ENCODE results near the gene SND1. TPM values are rescaled to one million over a fixed set of nuclear protein-coding genes. Genes with fewer than 3 reads are reported as not detected.

The SND1 gene
- total and polyA plus RNA-seq, 2 donors (not counting 1 experiment from before 2014, with no cell fraction given) = 137 to 174 TPM

DNA sequence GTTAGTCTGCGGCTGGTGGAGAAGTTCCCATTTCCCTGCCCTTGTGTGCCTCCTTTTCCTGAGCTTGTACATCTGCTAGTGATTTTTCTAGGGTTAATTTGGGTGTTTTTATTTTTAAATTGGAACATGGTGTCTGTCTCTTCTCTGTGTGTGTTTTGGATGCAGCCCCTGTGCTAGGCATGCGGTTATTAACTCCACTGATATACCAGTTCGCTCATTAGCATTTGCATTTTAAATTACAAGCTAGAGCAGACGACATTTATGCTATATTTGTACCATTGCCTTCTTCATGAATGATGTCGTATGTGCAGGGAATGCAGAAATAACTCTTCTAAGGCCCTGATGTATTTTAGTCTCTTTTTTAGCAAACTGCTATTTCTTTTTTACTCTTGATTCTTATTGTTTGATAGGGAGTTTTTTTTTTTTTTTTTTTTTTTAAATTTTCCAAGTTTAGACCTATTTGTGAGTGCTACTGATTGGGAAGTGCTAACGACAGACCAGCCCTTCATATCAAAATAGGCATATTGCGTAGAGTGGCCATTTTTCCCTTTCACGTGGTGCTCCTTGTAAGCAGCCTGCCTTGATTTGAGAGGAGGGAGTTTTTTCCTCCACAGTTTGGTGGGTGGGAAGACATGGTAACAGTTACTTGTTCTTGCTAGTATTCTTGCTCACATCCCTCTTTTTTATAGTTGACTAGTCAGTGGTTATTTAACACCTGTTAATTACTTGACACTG is 289.6 kb downstream of the SND1 start:
- Histone ChIP-seq H3K9ac (ENCODE audit: insufficient read depth, low read length) (no peak overlapping the region), H3K4me1 (ENCODE audit: control insufficient read depth, extremely low read depth, insufficient read depth, low read length) (peaks cover 11% of the 10 kb centered on the region), H3K9me3 (ENCODE audit: control insufficient read depth, insufficient read depth, low read depth, low read length) (no peaks in the 10 kb centered on the region), H2AFZ (ENCODE audit: low read length) (no peak overlapping the region), H4K20me1 (ENCODE audit: control insufficient read depth, extremely low read depth, insufficient read depth, low read length) (no peaks in the 10 kb centered on the region), H3K36me3 (ENCODE audit: control insufficient read depth, insufficient read depth, low read length) (no peaks in the 10 kb centered on the region), H3K27me3 (ENCODE audit: control insufficient read depth, insufficient read depth, low read length) (no peaks in the 10 kb centered on the region), H3K4me2 (ENCODE audit: extremely low read depth, insufficient read depth, low read length) (no peak overlapping the region), H3K4me3 (replicated peaks in 1 of 4; ENCODE audit: control extremely low read depth in 1 of 4, insufficient read depth in 1 of 4, low read depth in 3 of 4, low read length in 4 of 4) (no peak overlapping the region), H3K27ac (ENCODE audit: insufficient read depth, low read length) (no peak overlapping the region), H3K79me2 (ENCODE audit: control insufficient read depth, insufficient read depth, low read length) (no peaks in the 10 kb centered on the region)
- TF ChIP-seq, protein P1, sequence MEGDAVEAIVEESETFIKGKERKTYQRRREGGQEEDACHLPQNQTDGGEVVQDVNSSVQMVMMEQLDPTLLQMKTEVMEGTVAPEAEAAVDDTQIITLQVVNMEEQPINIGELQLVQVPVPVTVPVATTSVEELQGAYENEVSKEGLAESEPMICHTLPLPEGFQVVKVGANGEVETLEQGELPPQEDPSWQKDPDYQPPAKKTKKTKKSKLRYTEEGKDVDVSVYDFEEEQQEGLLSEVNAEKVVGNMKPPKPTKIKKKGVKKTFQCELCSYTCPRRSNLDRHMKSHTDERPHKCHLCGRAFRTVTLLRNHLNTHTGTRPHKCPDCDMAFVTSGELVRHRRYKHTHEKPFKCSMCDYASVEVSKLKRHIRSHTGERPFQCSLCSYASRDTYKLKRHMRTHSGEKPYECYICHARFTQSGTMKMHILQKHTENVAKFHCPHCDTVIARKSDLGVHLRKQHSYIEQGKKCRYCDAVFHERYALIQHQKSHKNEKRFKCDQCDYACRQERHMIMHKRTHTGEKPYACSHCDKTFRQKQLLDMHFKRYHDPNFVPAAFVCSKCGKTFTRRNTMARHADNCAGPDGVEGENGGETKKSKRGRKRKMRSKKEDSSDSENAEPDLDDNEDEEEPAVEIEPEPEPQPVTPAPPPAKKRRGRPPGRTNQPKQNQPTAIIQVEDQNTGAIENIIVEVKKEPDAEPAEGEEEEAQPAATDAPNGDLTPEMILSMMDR (conservative IDR thresholded peaks at IDR 0.05 in 1 of 2, IDR thresholded peaks at IDR 0.05 in 1 of 2; ENCODE audit: low read depth in 1 of 2, low read length in 2 of 2) = no peak
- no peak for TF ChIP-seq EZH2 (IDR thresholded peaks at IDR 0.05; ENCODE audit: low read length, missing control alignments)
- no peak for DNase-seq (ENCODE audit: low read depth in 2 of 2)

DNA sequence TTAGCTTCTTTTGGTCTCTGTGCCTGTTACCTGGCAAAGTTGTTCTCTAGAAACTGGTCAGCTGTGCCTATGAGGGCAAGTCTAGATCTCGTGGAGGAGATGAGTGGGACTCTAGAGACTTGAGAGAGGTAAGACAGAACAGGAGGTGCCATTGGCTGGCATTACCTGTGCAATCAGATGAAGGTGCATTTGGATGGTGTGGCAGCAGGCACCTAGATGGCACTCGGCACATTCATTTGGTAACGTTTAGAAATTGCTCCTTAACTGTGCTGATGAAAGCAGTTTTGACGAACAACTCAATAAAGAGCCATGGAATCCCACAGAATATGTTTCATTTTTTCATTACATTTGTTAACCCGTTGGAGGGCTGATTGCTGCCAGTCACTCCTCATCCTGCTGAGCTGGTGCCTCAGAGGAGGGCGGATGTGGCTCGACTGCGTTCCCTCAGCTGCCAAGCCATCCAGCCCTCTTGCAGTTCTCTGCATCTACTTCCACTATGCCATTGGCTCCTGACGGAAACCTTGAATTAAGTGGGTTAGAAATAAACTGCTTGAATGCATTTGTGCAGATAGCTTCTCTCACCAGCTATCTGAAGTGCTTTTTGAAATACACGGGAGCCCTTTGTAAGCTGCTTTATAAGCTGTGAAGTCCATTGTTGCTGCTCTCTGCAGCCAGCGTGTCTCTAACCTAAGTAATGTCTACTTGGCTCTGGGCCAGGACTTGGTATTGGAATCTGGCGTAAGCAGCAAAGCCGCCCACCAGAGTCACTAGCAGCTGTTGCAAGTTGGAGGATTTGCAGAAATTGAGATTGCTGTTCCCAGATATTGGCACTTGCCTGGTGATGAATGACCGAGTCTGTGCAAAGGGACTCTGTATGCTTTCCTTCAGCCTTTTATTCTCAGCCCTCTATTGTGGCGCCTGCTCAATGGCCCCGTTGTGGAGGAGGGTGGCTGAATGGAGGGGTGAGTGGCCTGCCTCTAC is 291.8 kb downstream of the SND1 start:
- H3K27me3 ChIP-seq (ENCODE audit: control insufficient read depth, insufficient read depth, low read length) = no peaks in the 10 kb centered on the region
- peaks cover 6% of the 10 kb centered on the region for H3K4me1 ChIP-seq (ENCODE audit: control insufficient read depth, extremely low read depth, insufficient read depth, low read length)
- H3K79me2 ChIP-seq (ENCODE audit: control insufficient read depth, insufficient read depth, low read length) = no peaks in the 10 kb centered on the region
- no peak overlapping the region for H2AFZ ChIP-seq (ENCODE audit: low read length)
- H3K4me2 ChIP-seq (ENCODE audit: extremely low read depth, insufficient read depth, low read length) = no peak overlapping the region
- DNase-seq (ENCODE audit: low read depth in 2 of 2) = peak; percentile 64 to 79
- H3K4me3 ChIP-seq (replicated peaks in 1 of 4; ENCODE audit: control extremely low read depth in 1 of 4, insufficient read depth in 1 of 4, low read depth in 3 of 4, low read length in 4 of 4) = no peak overlapping the region
- TF ChIP-seq, protein P1 (conservative IDR thresholded peaks at IDR 0.05 in 1 of 2, IDR thresholded peaks at IDR 0.05 in 1 of 2; ENCODE audit: low read depth in 1 of 2, low read length in 2 of 2) = no peak
- TF ChIP-seq EZH2 (IDR thresholded peaks at IDR 0.05; ENCODE audit: low read length, missing control alignments) = no peak
- H3K9ac ChIP-seq (ENCODE audit: insufficient read depth, low read length) = no peak overlapping the region
- no peaks in the 10 kb centered on the region for H3K9me3 ChIP-seq (ENCODE audit: control insufficient read depth, insufficient read depth, low read depth, low read length)
- no peak overlapping the region for H3K27ac ChIP-seq (ENCODE audit: insufficient read depth, low read length)
- H4K20me1 ChIP-seq (ENCODE audit: control insufficient read depth, extremely low read depth, insufficient read depth, low read length) = no peaks in the 10 kb centered on the region
- H3K36me3 ChIP-seq (ENCODE audit: control insufficient read depth, insufficient read depth, low read length) = no peaks in the 10 kb centered on the region

DNA sequence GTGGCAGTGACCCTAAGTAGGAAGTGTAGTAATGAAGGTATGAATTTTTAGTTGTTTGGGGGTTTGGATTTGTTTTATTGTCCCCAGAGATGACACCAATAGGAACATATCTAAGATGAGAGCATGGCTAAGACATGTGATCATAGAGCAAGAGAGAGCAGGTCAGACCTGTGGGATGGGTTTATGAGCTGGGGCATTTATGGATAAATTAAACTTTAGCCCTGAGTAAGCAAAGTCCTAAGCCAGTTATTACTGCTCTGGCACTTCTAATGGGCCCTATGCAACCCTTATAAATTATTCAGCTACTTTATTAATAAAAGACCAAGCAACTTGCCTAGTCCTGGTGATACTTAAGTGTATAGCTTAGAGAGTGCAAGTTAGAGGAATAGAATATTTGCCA is 294.1 kb downstream of the SND1 start:
- H3K36me3 ChIP-seq (ENCODE audit: control insufficient read depth, insufficient read depth, low read length) = no peaks in the 10 kb centered on the region
- no peak overlapping the region for H3K4me3 ChIP-seq (replicated peaks in 1 of 4; ENCODE audit: control extremely low read depth in 1 of 4, insufficient read depth in 1 of 4, low read depth in 3 of 4, low read length in 4 of 4)
- H3K9me3 ChIP-seq (ENCODE audit: control insufficient read depth, insufficient read depth, low read depth, low read length) = no peaks in the 10 kb centered on the region
- H3K27me3 ChIP-seq (ENCODE audit: control insufficient read depth, insufficient read depth, low read length) = no peaks in the 10 kb centered on the region
- no peak overlapping the region for H3K9ac ChIP-seq (ENCODE audit: insufficient read depth, low read length)
- H4K20me1 ChIP-seq (ENCODE audit: control insufficient read depth, extremely low read depth, insufficient read depth, low read length) = no peaks in the 10 kb centered on the region
- peaks cover 3% of the 10 kb centered on the region for H3K4me1 ChIP-seq (ENCODE audit: control insufficient read depth, extremely low read depth, insufficient read depth, low read length)
- H3K4me2 ChIP-seq (ENCODE audit: extremely low read depth, insufficient read depth, low read length) = no peak overlapping the region
- H3K27ac ChIP-seq (ENCODE audit: insufficient read depth, low read length) = no peak overlapping the region
- DNase-seq (ENCODE audit: low read depth in 2 of 2) = no peak
- H2AFZ ChIP-seq (ENCODE audit: low read length) = no peak overlapping the region
- no peaks in the 10 kb centered on the region for H3K79me2 ChIP-seq (ENCODE audit: control insufficient read depth, insufficient read depth, low read length)
- no peak for TF ChIP-seq EZH2 (IDR thresholded peaks at IDR 0.05; ENCODE audit: low read length, missing control alignments)
- TF ChIP-seq, protein P1 (conservative IDR thresholded peaks at IDR 0.05 in 1 of 2, IDR thresholded peaks at IDR 0.05 in 1 of 2; ENCODE audit: low read depth in 1 of 2, low read length in 2 of 2) = no peak
